ENCODE measurements around the gene CD27. TPM values are rescaled to one million over a fixed set of nuclear protein-coding genes. Genes with fewer than 3 reads are reported as not detected.

CD27 gene
- total and polyA plus RNA-seq, 2 of the 13 experiments (the other 11 are each of a cell fraction or from before 2014, with no cell fraction given), result 0.12 TPM; not detected in 1

- peak overlapping the region; percentile 95 for H3K4me2 ChIP-seq (ENCODE audit: low read depth, low read length)
- ATAC-seq, result peak; percentile 52
- intact Hi-C loops (cut with micrococcal nuclease; ENCODE audit: unreplicated experiment), result no loop called here
- peak overlapping the region; percentile 39 for H2AFZ ChIP-seq (ENCODE audit: low read length)
- H3K79me2 ChIP-seq (ENCODE audit: insufficient read depth, low read length), result peaks cover 4% of the 10 kb centered on the region
- peak overlapping the region; percentile 88 for H3K9ac ChIP-seq (ENCODE audit: insufficient read depth, low read depth, low read length)
- H3K27ac ChIP-seq (ENCODE audit: extremely low read length, insufficient read depth, low read length), result peak overlapping the region; percentile 90
- POLR2A ChIA-PET, result interaction anchor here (0.9 to 4.0 kb wide), 22 partner anchors 9 to 139 kb away, joined by 3 to 68 read pairs (median 8); partner anchors contain the start of genes GAPDH, MRPL51, SCNN1A and VAMP1
- H4K20me1 ChIP-seq (ENCODE audit: insufficient read depth, low read length), result no peaks in the 10 kb centered on the region
- no peaks in the 10 kb centered on the region for H3K9me3 ChIP-seq (ENCODE audit: low read length)
- no TSS peak for BruUV-seq (replicated peaks)
- no peak for DNase-seq (ENCODE audit: low spot score)
- no peaks in the 10 kb centered on the region; a peak in 1 of 5 replicates for H3K27me3 ChIP-seq (ENCODE audit: control insufficient read depth in 1 of 2, insufficient read depth in 2 of 2, low read length in 2 of 2)
- CTCF ChIA-PET (ENCODE audit: low intra/inter-chr PET ratio, low total read pairs), result no interaction called here
- no peak for FAIRE-seq
- in situ Hi-C loops (cut with HindIII; ENCODE audit: extremely low pct_ligation_motif_present, low pct_unique_long_range_greater_than_20kb), result loop anchor here (25.0 kb wide), 1 partner anchor 390 kb away; no protein-coding TSS in a partner anchor
- peak overlapping the region; percentile 87 to 94 (median 90) for H3K4me3 ChIP-seq (replicated peaks in 1 of 3; ENCODE audit: insufficient read depth in 1 of 3, low read depth in 2 of 3, low read length in 3 of 3)
- peaks cover 28% of the 10 kb centered on the region for H3K4me1 ChIP-seq (ENCODE audit: insufficient read depth, low read length)
- peaks cover 0 to 10% of the 10 kb centered on the region in 2 experiments; a peak in 3 of 5 replicates for H3K36me3 ChIP-seq (replicated peaks in 1 of 2; ENCODE audit: control insufficient read depth in 1 of 2, insufficient read depth in 2 of 2, low read length in 2 of 2)
- 20% methylated on average over 8 of the region's 9 CpGs for WGBS (ENCODE audit: low lambda C conversion rate)
- 0 out of 2 replicates have a peak, but pooled peaks have one; percentile 21 for TF ChIP-seq ZNF230 (CRISPR knock-in tag; IDR thresholded peaks at IDR 0.05)
- TF ChIP-seq PRDM10 (CRISPR knock-in tag; IDR thresholded peaks at IDR 0.05; ENCODE audit: low read depth), result peak; percentile 53; the same call in 1 of the 2 replicates
- peak; percentile 49; the same call in 1 of the 2 replicates for TF ChIP-seq ZNF710 (CRISPR knock-in tag; IDR thresholded peaks at IDR 0.05; ENCODE audit: borderline replicate concordance)
- no peak for TF ChIP-seq SIN3A (IDR thresholded peaks at IDR 0.05; ENCODE audit: borderline replicate concordance, low read depth, low read length)
- no peak for TF ChIP-seq SMYD3 (CRISPR knock-in tag; IDR thresholded peaks at IDR 0.05)
- TF ChIP-seq PCBP2 (optimal IDR thresholded peaks at IDR 0.05; ENCODE audit: low read depth, low read length, poor library complexity, severe bottlenecking), result peak; percentile 11
- no peak for TF ChIP-seq ZNF670 (CRISPR knock-in tag; IDR thresholded peaks at IDR 0.05; ENCODE audit: borderline replicate concordance)
- no peak for TF ChIP-seq MYNN (CRISPR knock-in tag; IDR thresholded peaks at IDR 0.05; ENCODE audit: low read depth)
- 0 out of 2 replicates have a peak, but pooled peaks have one; percentile 49 for TF ChIP-seq ZNF839 (CRISPR knock-in tag; IDR thresholded peaks at IDR 0.05; ENCODE audit: borderline replicate concordance)
- no peak for TF ChIP-seq WIZ (CRISPR knock-in tag; IDR thresholded peaks at IDR 0.05)
- no peak for TF ChIP-seq ZNF274 (CRISPR knock-in tag; IDR thresholded peaks at IDR 0.05)
- TF ChIP-seq, protein P1, sequence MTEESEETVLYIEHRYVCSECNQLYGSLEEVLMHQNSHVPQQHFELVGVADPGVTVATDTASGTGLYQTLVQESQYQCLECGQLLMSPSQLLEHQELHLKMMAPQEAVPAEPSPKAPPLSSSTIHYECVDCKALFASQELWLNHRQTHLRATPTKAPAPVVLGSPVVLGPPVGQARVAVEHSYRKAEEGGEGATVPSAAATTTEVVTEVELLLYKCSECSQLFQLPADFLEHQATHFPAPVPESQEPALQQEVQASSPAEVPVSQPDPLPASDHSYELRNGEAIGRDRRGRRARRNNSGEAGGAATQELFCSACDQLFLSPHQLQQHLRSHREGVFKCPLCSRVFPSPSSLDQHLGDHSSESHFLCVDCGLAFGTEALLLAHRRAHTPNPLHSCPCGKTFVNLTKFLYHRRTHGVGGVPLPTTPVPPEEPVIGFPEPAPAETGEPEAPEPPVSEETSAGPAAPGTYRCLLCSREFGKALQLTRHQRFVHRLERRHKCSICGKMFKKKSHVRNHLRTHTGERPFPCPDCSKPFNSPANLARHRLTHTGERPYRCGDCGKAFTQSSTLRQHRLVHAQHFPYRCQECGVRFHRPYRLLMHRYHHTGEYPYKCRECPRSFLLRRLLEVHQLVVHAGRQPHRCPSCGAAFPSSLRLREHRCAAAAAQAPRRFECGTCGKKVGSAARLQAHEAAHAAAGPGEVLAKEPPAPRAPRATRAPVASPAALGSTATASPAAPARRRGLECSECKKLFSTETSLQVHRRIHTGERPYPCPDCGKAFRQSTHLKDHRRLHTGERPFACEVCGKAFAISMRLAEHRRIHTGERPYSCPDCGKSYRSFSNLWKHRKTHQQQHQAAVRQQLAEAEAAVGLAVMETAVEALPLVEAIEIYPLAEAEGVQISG (CRISPR knock-in tag; IDR thresholded peaks at IDR 0.05), result no peak
- TF ChIP-seq ZNF629 (CRISPR knock-in tag; conservative IDR thresholded peaks at IDR 0.05), result no peak
Measured at GRCh38 chr12:6452245-6452943, 7.6 kb downstream of the CD27 start.
